KG1 (cell line): ENCODE data around the gene RAB5A.
A peak's percentile ranks its signal among the peaks of the same experiment; 100 is the strongest.
"Not testable (repeated sequence)": the region's sequence is repeated elsewhere in the genome, so short reads cannot be mapped to it uniquely, and the experiment has no call there.

Source experiments
- DNase-seq: peaks from one replicate; lab custom pipeline; 2025; lab: John Stamatoyannopoulos, UW

Gene RAB5A, protein sequence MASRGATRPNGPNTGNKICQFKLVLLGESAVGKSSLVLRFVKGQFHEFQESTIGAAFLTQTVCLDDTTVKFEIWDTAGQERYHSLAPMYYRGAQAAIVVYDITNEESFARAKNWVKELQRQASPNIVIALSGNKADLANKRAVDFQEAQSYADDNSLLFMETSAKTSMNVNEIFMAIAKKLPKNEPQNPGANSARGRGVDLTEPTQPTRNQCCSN

GRCh38 chr3:19946832-19947548, at the start of gene RAB5A:
TSS of gene RAB5A (plus strand) at chr3:19947097. CDS start at chr3:19950899, 3,802 bp downstream.
- peak; percentile 98 for DNase-seq

GRCh38 chr3:19898721-19899120, 48.2 kb upstream of the RAB5A start:
- DNase-seq = no peak

DNA sequence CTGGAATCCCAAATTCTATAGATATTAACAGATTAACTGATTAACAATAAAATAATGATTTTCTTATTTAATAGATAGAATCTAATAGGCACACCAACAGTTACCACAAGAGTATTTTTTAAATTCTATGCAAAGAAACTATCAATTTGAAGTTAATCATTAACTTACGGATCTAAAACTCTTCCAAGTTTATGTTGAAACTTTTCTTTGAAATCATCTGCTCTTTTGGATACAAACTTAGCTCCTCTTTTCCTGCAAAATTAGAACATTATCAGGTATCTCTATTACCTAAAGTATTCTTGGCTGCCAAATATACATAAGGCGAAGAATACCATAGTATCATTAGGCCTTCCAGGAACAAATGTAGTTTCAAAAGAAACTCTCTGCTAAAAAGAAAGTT, 47.6 kb upstream of the RAB5A start:
- no peak for DNase-seq

DNA sequence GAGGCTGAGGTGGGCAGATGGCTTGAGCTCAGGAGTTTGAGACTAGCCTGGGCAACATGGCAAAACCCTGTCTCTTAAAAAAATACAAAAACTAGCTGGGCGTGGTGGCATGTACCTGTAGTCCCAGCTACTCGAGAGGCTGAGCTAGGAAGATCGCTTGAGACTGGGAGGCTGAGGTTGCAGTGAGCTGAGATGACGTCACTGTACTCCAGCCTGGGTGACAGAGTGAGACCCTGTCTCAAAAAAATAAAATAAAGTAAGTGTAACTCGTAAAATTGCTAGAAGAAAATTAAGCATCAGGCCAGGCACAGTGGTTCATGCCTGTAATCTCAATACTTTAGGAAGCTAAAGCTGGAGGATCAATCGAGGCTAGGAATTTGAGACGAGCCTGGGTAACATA, 47.1 kb upstream of the RAB5A start:
- DNase-seq = not testable (repeated sequence)

DNA sequence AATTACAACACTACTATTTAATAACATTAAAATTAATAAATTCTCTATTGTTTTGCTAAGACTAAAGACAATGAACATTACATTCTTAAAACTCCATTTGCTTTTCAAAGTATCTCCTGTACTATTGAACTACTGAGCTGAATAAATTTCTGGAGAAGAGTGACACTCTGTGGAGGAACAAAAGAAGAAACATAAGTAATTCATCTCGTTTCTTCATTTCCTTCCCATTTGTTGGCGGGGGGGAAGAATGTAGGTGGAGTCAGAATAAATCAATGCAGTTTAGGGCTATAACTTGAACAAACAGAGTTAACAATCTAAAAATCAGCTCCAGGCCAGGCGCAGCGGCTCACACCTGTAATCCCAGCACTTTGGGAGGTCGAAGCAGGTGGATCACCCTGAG, 45.6 kb upstream of the RAB5A start:
- DNase-seq = no peak

GRCh38 chr3:19901918-19902317, 45.0 kb upstream of the RAB5A start:
- DNase-seq = no peak

GRCh38 chr3:19903649-19904048, 43.2 kb upstream of the RAB5A start:
- no peak for DNase-seq

GRCh38 chr3:19907523-19907922, 39.4 kb upstream of the RAB5A start:
- no peak for DNase-seq

DNA sequence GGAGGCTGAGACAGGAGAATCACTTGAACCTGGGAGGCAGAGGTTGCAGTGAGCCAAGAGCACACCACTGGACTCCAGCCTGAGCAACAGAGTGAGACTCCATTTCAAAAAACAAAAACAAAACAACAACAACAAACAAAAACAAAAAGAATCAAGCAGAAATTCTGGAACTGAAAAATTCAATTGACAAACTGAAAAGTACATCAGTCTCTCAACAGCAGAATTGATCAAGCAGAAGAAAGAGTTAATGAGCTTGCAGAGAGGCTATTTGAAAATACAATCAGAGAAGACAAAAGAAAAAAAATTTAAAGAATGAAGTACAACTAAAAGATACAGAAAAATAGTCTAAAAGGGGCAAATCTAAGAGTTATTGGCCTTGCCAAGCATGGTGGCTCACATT, 35.4 kb upstream of the RAB5A start:
- no peak for DNase-seq

- no peak for DNase-seq
These were observed 29.7 kb upstream of the RAB5A start for GRCh38 chr3:19917167-19917566.

DNA sequence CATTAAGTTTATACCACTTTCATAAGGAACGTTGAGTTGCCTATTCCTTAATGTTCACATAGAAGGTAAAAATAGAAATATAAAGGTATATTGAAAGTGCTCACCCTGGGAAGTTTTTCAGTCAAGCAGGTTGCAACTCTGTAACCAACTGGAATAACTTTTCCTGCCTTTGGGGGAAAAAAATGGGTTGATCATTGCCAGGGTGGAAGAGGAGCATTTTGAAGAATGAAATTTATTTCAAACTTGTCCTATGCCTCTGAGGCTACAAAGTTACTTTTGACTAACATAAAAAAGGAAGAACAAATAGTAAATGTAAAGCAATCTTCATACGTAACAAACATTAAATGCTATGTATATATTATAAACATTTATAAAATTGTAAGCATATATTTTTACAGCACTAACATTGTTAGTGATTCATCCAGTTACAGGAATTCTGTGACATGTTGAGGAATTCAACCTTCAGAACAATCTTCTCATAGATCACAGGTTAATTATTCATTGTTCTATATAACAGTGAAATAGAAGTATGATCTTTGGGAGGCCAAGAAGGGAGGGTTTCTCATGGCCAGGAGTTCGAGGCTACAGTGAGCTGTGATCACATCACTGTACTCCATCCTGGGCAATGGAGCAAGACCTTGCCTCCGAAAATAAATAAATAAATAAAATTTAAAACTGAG, 26.4 kb upstream of the RAB5A start:
- DNase-seq = no peak

GRCh38 chr3:19931180-19931692, 15.7 kb upstream of the RAB5A start:
- DNase-seq = peak; percentile 41

GRCh38 chr3:19931767-19932188, 15.1 kb upstream of the RAB5A start:
- no peak for DNase-seq

DNA sequence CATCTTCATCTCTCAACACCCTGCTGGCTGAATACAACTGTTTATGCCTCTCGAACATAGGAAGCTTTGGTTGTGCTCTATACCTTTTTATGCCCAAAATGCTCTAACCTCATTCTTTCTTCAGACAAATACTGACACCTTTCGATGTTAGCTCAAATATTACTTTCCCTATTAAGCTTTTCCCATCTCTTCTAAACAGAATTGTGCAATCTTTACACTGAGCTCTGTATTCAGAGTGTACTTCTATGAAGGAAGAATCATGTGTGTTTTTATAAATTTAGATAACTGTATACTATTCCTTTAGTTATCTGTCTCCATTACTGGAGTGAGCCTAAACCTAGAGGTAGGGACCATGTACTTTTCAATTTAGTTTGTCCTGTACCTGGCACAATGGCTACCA, 14.5 kb upstream of the RAB5A start:
- DNase-seq = no peak

DNA sequence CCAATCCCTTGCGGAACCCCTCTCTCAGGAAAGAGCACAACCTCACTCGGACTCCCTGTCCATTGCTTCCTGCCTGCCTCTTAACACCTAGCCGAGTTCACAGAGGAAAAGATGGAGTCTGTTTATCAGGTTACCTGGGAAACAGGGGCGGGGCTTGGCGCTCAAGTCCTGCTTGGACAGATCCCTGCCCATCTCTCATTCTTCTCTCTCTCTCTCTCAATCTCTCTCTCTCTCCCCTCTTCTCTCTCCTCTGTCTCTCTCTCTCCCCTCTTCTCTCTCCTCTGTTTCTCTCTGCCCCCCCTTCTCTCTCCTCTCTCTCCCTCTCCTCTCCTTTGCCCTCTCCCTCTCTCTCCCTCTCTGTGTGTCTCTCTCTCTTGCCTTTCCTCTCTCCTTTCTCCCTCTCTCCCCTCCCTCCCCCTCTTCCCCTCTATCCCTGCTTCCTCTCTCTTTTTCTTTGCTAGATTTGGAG, 12.8 kb upstream of the RAB5A start, which contains the start of gene EFHB:
Gene EFHB, minus strand, starts transcription at position 120 of the 469 bp plus-strand sequence. CDS start 199 bp downstream, outside the sequence.
- DNase-seq = no peak

DNA sequence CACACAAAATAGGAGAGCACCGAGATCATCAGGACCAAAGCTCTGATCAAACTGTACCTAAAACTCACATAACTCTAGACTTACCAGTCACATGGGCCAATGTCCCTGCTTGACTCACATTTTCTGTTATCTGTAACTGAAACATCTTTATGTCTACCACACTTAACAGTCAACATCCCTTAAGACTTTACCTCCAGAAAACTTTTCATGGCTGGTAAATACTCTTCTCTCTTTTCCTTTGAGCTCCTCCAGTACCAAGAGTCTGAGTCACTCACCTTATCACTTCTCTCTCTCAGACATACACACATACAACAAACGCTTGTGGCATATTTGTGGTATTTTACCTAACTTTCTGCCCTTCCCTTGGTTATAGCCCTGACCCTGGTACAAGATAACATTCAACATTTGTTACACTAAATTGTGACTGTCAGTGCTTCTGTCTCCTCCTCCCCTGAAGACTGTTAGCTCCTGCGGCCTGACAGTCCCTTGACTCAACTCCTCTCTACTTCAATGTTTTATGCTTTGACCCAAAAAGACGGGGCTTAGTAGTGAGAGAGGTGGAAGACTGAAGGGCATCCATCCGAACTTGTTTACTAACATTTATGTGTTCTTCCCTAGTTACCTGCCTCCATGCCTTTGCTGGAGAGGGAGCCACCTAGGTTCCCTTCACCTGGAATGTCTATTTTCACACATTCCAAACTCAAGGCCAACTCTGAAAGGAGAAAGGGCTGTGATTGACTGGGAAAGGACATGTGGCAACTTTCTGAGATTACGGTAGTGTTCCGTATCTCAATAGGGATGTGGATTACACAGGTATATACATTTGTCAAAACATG, 9.2 kb upstream of the RAB5A start:
- DNase-seq = no peak

- no peak for DNase-seq
These were observed 8.6 kb upstream of the RAB5A start for GRCh38 chr3:19938295-19938627.

DNA sequence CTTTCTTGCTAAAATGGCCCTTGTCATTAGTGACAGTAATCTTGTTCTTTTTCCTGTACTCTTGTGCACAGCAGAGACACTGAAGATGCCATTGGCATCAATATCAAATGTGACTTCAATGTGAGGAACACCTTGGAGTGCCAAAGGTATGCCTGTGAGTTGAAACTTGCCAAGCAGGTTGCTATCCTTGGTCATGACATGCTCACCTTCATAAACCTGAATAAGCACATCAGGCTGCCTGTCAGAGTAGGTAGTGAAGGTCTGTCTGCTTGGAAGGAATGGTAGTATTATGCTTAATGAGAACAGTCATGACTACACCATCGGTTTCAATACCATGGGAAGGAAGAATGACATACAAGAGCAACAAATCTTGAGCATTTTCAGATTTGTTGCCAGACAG, 6.3 kb upstream of the RAB5A start:
- no peak for DNase-seq

DNA sequence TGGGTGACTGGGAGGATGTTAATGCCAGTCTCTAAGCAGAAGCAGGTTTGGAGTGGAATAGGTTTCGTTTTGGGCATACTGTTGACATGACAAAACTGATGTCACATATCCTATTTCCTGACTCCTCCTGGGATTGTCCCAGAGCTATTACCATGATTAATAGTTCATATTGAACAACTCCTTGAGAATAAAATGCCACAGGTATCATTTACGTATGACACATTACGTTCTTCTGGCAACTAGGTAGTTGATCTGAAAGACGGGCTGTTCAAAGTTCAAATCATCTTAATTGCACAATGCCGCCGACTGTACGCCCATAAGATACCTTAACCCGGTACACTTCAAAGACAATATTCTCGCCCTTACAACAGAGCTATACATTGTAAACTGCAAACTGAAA, 1.4 kb upstream of the RAB5A start:
- no peak for DNase-seq

GRCh38 chr3:19945969-19946831, 697 bp upstream of the RAB5A start:
- DNase-seq = peak; percentile 79
